Prostate gland (tissue), 2 donors: ENCODE data around the gene OSBPL3.

Experiments used
- CTCF ChIP-seq, 4 experiments: fragments of 200-600 bp in 2 of 4; fragments of 450-650 bp in 2 of 4; sonication (generic) in 2 of 4; IDR thresholded peaks; 1 replicate in 3 of 4; 2 replicates in 1 of 4; pipeline ENCODE4 v1.5.1; 2016 to 2019; ENCODE audit warnings: antibody characterized with exemption in 4 of 4, mild to moderate bottlenecking in 2 of 4, moderate library complexity in 2 of 4
- POLR2A ChIP-seq: fragments of 450-650 bp; IDR thresholded peaks from one replicate; pipeline ENCODE4 v1.6.1; 2016; ENCODE audit warnings: antibody characterized with exemption, mild to moderate bottlenecking
- POLR2AphosphoS5 ChIP-seq: sonication (generic); formaldehyde crosslinking; IDR thresholded peaks from one replicate; pipeline ENCODE4 v1.6.1; 2017; ENCODE audit warnings: antibody characterized with exemption

- TF ChIP-seq CTCF (IDR thresholded peaks at IDR 0.05) (no peak), POLR2A (no peak), POLR2AphosphoS5 (no peak)
Measured at GRCh38 chr7:24848878-24849277, 131.1 kb downstream of the OSBPL3 start.
